HG03432 (cell line): ENCODE data around the gene PMEPA1.
A peak's percentile ranks its signal among the peaks of the same experiment; 100 is the strongest.

Experiments used
- ATAC-seq: cut with Tn5 transposase; IDR thresholded peaks from one replicate; pipeline ENCODE4 v1.9.1; 2021; ENCODE audit warnings: mild to moderate bottlenecking, moderate library complexity; ENCODE audit not compliant: unreplicated experiment

The PMEPA1 gene

GRCh38 chr20:57737349-57737748 is 27.5 kb upstream of the PMEPA1 start:
- no peak for ATAC-seq

GRCh38 chr20:57736738-57737347 is 27.0 kb upstream of the PMEPA1 start:
- no peak for ATAC-seq

DNA sequence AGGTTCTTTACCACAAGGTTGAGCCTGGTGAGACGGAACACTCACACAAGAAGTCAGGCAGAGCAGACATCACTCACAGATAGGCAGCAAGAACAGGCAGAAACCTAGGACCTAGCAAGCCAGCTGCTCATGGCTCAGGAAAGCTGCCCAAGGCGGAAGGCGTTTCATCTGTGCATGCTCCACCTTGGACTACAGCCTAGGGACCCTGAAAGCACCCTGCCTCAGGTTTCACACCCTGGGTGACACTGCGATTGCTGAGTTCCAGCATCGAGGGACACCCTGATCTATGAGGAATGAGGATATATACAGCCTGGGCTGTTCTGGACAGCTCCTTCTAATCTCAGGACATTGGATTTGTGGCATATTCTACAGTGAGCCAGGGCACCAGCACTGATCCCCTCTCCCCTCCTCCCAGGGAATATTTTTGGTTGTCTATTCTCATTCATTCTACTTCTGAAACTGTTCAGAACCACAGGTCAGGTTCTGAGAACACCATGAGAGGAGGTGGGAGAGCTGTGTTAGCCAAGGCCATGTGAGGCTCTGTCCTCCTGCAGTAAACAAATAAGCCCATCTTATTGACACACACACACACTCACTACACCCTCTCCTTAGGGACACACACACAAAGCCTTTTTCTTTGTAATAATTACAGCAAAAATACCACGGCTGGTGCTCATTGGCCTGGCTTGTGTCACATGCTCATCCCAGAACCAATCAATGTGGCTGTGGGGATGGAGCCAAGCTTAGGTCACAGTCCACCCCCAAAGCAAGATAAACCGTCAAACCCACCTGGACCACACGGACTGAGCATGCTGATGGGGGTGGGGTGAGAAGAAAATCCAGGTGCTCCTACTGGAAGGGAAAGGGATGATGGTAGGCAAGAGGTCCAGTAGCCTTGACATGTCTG is 26.3 kb upstream of the PMEPA1 start:
- ATAC-seq, result no peak

DNA sequence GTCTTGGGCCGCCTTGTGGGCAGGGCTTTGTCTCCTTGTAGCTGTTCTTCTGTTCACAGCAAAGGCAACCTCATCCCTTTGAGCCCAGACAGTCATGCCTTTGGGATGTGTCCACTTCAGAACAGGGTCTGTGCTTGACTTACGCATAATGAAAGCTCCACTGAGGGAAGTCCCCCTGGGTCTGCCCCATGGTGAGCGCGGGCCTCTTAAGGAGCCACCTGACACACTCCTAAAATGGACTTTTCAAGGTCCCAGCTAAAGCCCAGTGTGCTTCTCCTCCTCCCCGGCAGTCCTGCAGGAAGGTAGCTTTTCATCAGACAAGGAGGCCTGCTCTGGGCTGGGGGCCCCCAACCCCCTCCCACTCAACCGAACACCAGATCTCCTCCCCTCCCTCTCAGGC is 24.9 kb upstream of the PMEPA1 start:
- ATAC-seq, result no peak

DNA sequence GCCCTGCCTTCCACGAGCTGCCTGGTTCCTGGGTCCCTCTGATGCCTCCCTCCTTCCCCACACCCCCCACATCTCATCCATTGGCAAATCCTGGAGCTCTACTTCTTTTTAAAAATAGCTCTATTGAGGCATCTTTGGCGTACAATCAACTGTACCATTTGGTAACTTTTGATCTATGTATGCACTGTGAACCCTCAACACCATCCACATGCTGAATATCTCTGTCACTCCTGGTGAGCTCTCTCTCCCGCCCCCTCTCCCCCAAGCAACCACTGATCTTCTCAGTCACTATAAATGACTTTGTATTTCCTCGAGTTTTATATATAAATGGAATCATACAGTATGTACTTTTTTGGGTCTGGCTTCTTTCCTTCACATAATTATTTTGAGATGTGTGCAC is 22.4 kb upstream of the PMEPA1 start:
- no peak for ATAC-seq

- no peak for ATAC-seq
Measured at GRCh38 chr20:57728762-57729161, 18.9 kb upstream of the PMEPA1 start.

DNA sequence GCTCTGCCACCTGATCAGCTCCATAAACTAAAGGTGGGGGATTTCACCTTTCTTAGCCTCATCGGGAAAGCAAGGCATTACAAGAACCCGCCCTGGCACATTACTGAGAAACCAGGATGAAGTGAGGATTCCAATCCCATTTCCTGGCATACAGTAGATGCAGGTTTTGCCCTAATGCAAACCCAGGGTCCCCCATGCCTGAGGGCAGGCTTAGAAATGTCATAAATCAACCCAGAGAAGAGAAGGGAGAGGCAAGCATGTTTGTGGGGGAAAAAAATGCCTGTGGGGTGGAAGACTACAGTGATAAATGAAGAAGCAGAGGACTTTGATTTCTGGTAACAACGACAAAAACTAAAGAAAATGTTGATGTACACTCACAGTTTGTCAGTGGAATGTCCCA is 18.0 kb upstream of the PMEPA1 start:
- ATAC-seq, result no peak

DNA sequence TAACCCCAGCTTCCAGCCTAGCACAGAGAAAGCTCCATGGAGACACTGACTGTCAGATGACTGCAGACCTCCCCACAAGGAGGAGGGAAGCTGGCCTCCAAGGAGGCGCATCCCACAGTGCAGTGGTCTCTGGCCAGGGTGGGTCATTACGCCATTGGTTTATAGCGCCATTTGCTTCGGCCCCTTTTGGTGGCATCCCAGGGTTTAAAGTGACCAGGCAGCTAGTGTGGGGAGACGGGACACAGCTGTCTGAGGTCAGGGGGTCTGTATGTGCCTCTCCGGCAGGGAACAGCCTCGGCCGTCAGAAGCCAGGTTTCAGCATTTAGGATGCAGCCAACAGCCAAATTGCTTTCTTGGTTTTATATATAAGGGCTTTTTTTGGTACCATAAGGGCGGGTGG is 15.8 kb upstream of the PMEPA1 start:
- ATAC-seq, result no peak

GRCh38 chr20:57724610-57725405 is 15.0 kb upstream of the PMEPA1 start:
- no peak for ATAC-seq

DNA sequence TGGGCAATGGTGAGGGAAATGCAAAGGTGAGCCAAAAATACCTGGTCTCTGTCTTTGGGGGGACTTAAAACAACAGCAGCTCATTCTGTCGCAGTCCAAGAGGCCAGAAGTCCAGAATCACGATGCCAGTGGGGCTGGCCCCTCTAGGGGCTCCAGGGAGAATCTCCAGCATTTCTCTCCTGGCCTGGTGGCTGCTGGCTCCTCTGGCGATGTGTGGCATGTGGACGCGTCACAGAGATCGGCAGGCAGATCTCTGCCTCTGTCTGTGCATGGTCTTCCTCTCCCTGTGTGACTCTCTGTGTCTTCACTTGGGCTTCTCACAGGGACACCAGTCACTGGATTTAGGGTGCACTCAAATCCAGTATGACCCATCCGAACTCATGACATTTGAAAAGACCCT is 14.0 kb upstream of the PMEPA1 start:
- ATAC-seq, result no peak

- ATAC-seq, result no peak
Measured at GRCh38 chr20:57719951-57720350, 10.1 kb upstream of the PMEPA1 start.

DNA sequence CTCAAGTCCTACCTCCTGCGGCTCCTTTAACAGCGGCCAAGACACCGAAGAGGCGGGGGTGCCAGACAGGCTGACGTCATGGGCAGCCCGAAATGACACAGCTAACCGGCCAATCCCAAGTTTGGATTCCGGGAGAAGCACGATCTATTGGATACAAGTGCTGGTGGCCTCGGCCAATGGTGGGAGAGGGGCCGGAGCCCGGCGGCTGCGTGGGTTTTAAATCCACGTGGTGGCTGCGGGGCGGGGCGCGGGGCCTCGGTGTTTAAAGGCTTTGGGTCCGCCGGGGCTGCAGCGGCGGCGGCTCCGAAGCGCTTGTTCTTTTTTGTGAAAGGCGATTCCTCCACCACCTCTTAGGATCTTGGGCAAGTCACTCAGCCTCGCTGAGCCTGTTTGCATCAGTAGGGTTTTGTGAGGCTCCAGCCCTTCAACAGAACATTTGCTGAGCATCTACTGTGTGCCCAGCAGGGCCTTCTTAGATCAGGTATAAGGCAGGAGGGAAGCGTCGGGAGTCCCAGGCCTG is 8.7 kb upstream of the PMEPA1 start:
- peak; percentile 90 for ATAC-seq

GRCh38 chr20:57717797-57718196 is 8.0 kb upstream of the PMEPA1 start:
- no peak for ATAC-seq

DNA sequence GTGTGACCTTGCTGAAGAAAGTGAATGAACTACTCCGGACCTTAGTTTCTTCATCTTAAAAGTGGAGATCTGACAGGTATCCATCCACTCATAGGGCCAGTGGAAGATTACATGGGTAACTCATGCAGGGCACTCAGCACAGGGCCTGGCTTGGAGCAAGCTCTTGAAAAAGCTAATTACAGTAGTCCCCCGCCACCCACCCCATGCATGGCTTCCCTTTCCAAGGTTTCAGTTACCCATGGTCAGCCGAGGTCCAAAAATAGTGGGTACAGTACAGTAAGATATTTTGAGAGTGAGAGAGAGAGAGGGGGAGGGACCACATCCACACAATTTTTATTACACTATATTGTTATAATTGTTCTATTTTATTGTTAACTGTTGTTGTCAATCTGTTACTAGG is 7.1 kb upstream of the PMEPA1 start:
- no peak for ATAC-seq

- ATAC-seq, result no peak
Measured at GRCh38 chr20:57716202-57716601, 6.4 kb upstream of the PMEPA1 start.

GRCh38 chr20:57715268-57715904 is 5.6 kb upstream of the PMEPA1 start:
- ATAC-seq, result no peak

GRCh38 chr20:57714409-57715267 is 4.8 kb upstream of the PMEPA1 start:
- ATAC-seq, result no peak

DNA sequence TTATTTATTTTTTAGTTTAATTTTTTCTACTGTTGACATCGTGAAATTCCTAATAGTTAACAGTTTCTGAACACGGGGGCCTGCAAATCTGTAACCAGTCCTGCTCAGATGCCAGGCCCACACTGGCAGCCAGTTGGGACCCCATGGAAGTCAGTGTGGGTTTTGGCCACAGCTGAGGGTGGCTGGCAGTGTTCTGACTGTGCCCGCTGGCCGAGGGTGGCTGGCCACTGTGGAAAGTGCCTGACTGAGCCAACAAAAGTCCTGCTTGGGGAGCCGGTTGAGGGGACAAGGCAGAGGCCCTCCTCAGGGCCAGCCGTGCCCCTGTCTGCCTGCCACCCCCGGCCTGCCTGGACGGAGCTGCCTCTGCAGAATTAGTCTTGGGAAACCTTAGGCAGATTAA is 4.1 kb upstream of the PMEPA1 start:
- no peak for ATAC-seq

DNA sequence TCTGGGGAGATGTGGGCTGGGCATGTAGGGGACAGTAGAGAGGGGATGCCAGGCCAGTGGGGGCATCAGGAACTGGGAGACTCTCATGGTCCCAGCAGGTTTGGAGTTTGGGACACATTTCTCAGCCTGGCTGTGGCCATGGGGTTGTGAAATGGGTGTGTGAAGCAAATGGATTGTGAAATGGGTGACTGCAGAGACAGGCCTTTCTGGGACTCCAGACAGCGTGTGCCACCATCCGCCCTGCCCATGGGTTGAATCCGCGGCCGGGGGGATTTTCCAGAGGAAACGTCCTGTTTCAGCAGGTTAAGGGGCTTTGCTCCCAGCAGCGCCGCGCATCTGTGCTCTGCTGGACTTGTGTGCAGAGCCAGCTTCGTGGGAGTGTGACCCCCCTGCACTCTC is 3.7 kb upstream of the PMEPA1 start:
- no peak for ATAC-seq
